ENCODE results near the gene NHSL2.

- TF ChIP-seq POLR2A (IDR thresholded peaks at IDR 0.05), result no peak
- TF ChIP-seq CTCF (IDR thresholded peaks at IDR 0.05), result no peak
- no peak for TF ChIP-seq POLR2AphosphoS5 (IDR thresholded peaks at IDR 0.05)
- no peak for TF ChIP-seq EP300 (IDR thresholded peaks at IDR 0.05; ENCODE audit: low read depth)
Observed at GRCh38 chrX:72060196-72060920, 149.7 kb downstream of the NHSL2 start.
